ENCODE data around the gene RNF217. TPM values are rescaled to one million over a fixed set of nuclear protein-coding genes. Genes with fewer than 3 reads are reported as not detected.

Gene RNF217
- total and polyA plus RNA-seq, 2 of the 13 experiments (the other 11 are each of a cell fraction or from before 2014, with no cell fraction given) = 2.2 to 2.4 TPM

DNA sequence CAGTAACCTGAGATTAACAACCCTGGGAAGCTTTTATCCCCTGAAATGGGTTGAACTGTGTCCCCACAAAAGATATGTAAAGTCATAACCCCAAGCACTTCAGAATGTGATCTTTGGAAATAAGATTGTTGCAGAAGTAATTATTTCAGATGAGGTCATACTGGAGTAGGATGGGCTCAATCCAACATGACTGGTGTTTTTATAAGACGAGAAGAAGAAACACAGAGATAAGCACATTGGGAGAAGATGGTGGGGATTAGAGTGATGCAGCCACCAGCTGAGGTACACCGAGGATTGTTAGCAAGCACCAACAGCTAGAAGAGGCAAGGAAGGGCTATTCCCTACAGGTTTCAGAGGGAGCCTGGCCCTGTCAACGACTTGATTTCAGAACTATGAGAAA, 12.5 kb upstream of the RNF217 start (continued):
- TF ChIP-seq, protein P1, sequence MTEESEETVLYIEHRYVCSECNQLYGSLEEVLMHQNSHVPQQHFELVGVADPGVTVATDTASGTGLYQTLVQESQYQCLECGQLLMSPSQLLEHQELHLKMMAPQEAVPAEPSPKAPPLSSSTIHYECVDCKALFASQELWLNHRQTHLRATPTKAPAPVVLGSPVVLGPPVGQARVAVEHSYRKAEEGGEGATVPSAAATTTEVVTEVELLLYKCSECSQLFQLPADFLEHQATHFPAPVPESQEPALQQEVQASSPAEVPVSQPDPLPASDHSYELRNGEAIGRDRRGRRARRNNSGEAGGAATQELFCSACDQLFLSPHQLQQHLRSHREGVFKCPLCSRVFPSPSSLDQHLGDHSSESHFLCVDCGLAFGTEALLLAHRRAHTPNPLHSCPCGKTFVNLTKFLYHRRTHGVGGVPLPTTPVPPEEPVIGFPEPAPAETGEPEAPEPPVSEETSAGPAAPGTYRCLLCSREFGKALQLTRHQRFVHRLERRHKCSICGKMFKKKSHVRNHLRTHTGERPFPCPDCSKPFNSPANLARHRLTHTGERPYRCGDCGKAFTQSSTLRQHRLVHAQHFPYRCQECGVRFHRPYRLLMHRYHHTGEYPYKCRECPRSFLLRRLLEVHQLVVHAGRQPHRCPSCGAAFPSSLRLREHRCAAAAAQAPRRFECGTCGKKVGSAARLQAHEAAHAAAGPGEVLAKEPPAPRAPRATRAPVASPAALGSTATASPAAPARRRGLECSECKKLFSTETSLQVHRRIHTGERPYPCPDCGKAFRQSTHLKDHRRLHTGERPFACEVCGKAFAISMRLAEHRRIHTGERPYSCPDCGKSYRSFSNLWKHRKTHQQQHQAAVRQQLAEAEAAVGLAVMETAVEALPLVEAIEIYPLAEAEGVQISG (CRISPR knock-in tag; IDR thresholded peaks at IDR 0.05) = no peak

DNA sequence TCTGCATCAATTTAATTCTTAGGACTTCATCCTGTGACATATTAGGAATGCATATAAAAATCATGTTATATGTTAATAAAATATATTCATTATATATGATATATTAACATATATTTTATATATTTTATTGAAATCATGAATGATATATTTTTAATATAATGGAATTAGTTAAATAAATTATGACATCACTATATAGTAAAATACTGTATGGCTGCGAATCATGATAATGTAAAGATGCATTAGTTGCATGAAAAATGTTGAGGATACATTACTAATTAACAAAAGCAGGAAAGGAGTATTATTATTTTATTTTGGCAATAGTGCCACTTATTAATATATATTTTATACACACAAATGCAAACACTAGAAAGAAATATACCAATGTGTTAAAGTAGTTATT, 8.4 kb upstream of the RNF217 start:
- Histone ChIP-seq H3K4me1 (ENCODE audit: insufficient read depth, low read length) (no peaks in the 10 kb centered on the region), H2AFZ (ENCODE audit: low read length) (no peak overlapping the region), H3K27me3 (ENCODE audit: control insufficient read depth in 1 of 2, insufficient read depth in 2 of 2, low read length in 2 of 2) (no peaks in the 10 kb centered on the region), H3K9ac (ENCODE audit: insufficient read depth, low read depth, low read length) (no peak overlapping the region), H3K79me2 (ENCODE audit: insufficient read depth, low read length) (no peaks in the 10 kb centered on the region), H3K4me2 (ENCODE audit: low read depth, low read length) (no peak overlapping the region), H4K20me1 (ENCODE audit: insufficient read depth, low read length) (no peaks in the 10 kb centered on the region), H3K27ac (ENCODE audit: extremely low read length, insufficient read depth, low read length) (no peak overlapping the region), H3K9me3 (ENCODE audit: low read length) (no peaks in the 10 kb centered on the region), H3K4me3 (replicated peaks in 1 of 3; ENCODE audit: insufficient read depth in 1 of 3, low read depth in 2 of 3, low read length in 3 of 3) (no peak overlapping the region), H3K36me3 (replicated peaks in 1 of 2; ENCODE audit: control insufficient read depth in 1 of 2, insufficient read depth in 2 of 2, low read length in 2 of 2) (no peaks in the 10 kb centered on the region)
- 6% methylated on average over 1 of the region's 1 CpG for WGBS (ENCODE audit: low lambda C conversion rate)
- no TSS peak for BruUV-seq (replicated peaks)
- intact Hi-C loops (cut with micrococcal nuclease; ENCODE audit: unreplicated experiment) (no loop called here), in situ Hi-C loops (cut with HindIII; ENCODE audit: extremely low pct_ligation_motif_present, low pct_unique_long_range_greater_than_20kb) (no loop called here)
- ATAC-seq (no peak), DNase-seq (ENCODE audit: low spot score) (no peak), FAIRE-seq (no peak)
- TF ChIP-seq PAF1 (CRISPR knock-in tag; IDR thresholded peaks at IDR 0.05) = no peak
- TF ChIP-seq ZNF629 (CRISPR knock-in tag; conservative IDR thresholded peaks at IDR 0.05) = no peak
- TF ChIP-seq ATF7 (IDR thresholded peaks at IDR 0.05) = peak; percentile 76
- no peak for TF ChIP-seq ATF7 (CRISPR knock-in tag; IDR thresholded peaks at IDR 0.05)
- no peak for TF ChIP-seq CBX1 (IDR thresholded peaks at IDR 0.05; ENCODE audit: low read depth)
- POLR2A ChIA-PET = no interaction called here
- CTCF ChIA-PET (ENCODE audit: low intra/inter-chr PET ratio, low total read pairs) = no interaction called here

Measured in HepG2 (cell line).